Kidney epithelial cell (primary cell): ENCODE data around the gene ZIC4. TPM values are rescaled to one million over a fixed set of nuclear protein-coding genes. Genes with fewer than 3 reads are reported as not detected.

ENCODE experiments used
- DNase-seq: peaks from one replicate; pipeline ENCODE4 v3.0.0-alpha.2; 2010; ENCODE audit warnings: low read depth
- H3K27me3 ChIP-seq: 2 replicates; pipeline ENCODE4 v1.6.0; 2011; ENCODE audit warnings: low read length; ENCODE audit not compliant: control insufficient read depth, insufficient read depth
- H3K36me3 ChIP-seq: 2 replicates; pipeline ENCODE4 v1.5.1; 2011; ENCODE audit warnings: low read length; ENCODE audit not compliant: control insufficient read depth, insufficient read depth
- H3K4me3 ChIP-seq: 2 replicates; pipeline ENCODE4 v1.5.1; 2011; ENCODE audit warnings: low read depth, mild to moderate bottlenecking, control low read depth, low read length
- CTCF ChIP-seq: IDR thresholded peaks from 2 replicates; pipeline ENCODE4 v1.5.1; 2011; ENCODE audit warnings: mild to moderate bottlenecking, moderate library complexity, low read length, control low read depth, inconsistent platforms; ENCODE audit not compliant: insufficient read depth, poor library complexity, severe bottlenecking
- total RNA-seq: library from RNA; depleted of rRNA; stranded (reverse); fragments of >200 nt; gene quantifications from 2 replicates; pipeline ENCODE4 v1.2.3, GENCODE V29; 2015

ZIC4 gene
- total RNA-seq, 1 donor from 2014 or later: not detected

DNA sequence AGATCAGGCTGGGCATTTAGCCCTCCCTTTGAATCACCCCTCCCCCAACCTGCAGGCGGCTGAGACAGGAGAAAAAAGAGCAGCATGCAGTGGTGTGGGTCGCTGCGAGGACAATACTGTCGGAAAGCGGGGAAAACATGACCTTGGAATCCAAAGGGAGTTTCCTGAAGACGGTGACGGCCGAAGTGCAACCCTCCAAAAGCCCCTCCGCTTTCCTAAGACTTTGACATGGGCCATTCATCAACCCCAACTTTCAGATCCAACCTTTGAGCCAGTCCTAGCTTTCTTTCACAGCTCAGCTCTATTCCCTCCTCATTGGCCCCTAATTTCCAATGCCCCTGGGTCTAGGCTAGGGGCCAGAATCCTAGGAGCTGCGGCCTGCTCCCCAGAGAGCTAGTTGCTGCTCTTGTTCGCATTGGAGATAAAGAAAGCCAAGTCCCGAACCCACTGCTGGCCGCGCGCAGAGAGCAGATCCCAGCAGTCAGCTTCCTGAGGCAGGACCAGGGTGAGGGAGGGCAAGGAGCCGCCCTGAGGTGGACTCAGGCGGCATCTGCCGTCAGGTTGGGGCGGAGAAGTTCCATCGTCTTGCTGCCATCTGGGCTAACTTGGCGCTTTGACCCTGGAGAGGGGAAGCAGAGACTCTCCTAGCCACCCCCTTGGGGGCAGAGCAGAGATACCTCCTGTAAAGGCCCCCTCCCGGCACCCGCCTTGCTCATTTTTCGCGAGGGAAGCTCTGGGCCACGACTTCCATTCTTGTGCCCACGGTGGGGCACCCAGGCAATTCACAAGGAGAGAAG lies 914 bp downstream of the ZIC4 start:
- Histone ChIP-seq H3K36me3 (no peaks in the 10 kb centered on the region), H3K4me3 (no peak overlapping the region), H3K27me3 (peaks cover 80% of the 10 kb centered on the region)
- DNase-seq: no peak
- TF ChIP-seq CTCF: no peak

DNA sequence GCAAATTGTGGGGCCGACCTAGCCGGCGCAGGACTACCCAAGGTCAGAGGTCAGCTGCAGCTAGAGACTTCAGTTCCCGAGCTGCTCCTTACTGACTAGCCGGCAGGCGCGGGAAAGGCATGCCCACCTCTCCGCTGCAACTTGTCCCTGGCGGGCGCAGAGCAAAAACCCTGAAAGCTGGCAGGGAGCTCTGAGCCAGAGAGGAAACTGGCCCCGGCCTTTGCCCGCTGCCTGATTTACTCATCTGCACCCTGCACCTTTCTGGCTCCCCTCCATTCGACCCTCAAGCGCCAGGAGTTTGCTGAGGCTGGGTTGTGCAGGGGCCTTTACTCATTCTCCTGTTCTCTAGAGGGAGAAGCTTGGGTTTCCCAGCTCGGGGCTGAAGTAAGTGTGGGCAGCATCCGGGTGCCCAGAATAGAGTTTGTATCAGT lies 1.5 kb downstream of the ZIC4 start:
- Histone ChIP-seq H3K4me3 (no peak overlapping the region), H3K27me3 (peaks cover 76% of the 10 kb centered on the region), H3K36me3 (no peaks in the 10 kb centered on the region)
- no peak for TF ChIP-seq CTCF
- no peak for DNase-seq

- DNase-seq: no peak
- TF ChIP-seq CTCF: no peak
- Histone ChIP-seq H3K4me3 (no peak overlapping the region), H3K27me3 (peaks cover 71% of the 10 kb centered on the region), H3K36me3 (no peaks in the 10 kb centered on the region)
Observed at GRCh38 chr3:147404000-147404799, 2.1 kb downstream of the ZIC4 start.

DNA sequence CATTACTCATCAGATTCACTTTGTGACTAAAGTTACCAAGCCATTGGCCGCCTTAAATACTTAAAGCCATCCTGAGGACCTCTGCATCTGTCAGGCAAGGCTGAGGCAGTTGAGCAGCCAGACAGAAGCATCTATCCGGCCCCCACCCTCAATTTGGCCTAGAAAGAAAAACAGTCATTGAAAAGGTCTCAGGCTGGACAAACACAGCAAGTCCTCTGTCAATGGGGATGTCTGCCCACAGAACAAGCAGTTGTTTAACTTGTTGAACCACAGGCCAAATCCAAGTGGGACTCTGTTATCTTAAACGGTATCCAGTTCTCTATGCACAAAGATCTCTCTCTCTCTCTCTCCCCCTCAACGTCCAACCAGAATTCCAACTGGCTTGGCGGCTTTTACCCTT lies 2.8 kb downstream of the ZIC4 start:
- TF ChIP-seq CTCF: no peak
- DNase-seq: no peak
- no peaks in the 10 kb centered on the region for H3K36me3 ChIP-seq
- H3K27me3 ChIP-seq: peaks cover 68% of the 10 kb centered on the region
- no peak overlapping the region for H3K4me3 ChIP-seq

- H3K4me3 ChIP-seq: no peak overlapping the region
- TF ChIP-seq CTCF: no peak
- no peaks in the 10 kb centered on the region for H3K36me3 ChIP-seq
- no peak for DNase-seq
- peaks cover 68% of the 10 kb centered on the region for H3K27me3 ChIP-seq
Observed at GRCh38 chr3:147402159-147402558, 4.2 kb downstream of the ZIC4 start.
